ENCODE results near the gene MICAL3.
A peak's percentile ranks its signal among the peaks of the same experiment; 100 is the strongest.
"Not testable (repeated sequence)": the region's sequence is repeated elsewhere in the genome, so short reads cannot be mapped to it uniquely, and the experiment has no call there.

The MICAL3 gene

GRCh38 chr22:18059991-18060390, 35.6 kb upstream of the MICAL3 start:
- no peak for DNase-seq

GRCh38 chr22:18059473-18059872, 35.1 kb upstream of the MICAL3 start:
- DNase-seq: no peak

GRCh38 chr22:18059094-18059417, 34.7 kb upstream of the MICAL3 start:
- no peak for DNase-seq

GRCh38 chr22:18058371-18059093, 34.2 kb upstream of the MICAL3 start:
- DNase-seq: no peak

- peak; percentile 78 for DNase-seq
Observed at GRCh38 chr22:18057568-18058209, 33.3 kb upstream of the MICAL3 start.

GRCh38 chr22:18056807-18057474, 32.6 kb upstream of the MICAL3 start:
- peak; percentile 42 for DNase-seq

GRCh38 chr22:18056161-18056666, 31.9 kb upstream of the MICAL3 start:
- peak; percentile 81 for DNase-seq

GRCh38 chr22:18055619-18056160, 31.3 kb upstream of the MICAL3 start:
- no peak for DNase-seq

GRCh38 chr22:18053216-18053946, 29.0 kb upstream of the MICAL3 start:
- DNase-seq: not testable (repeated sequence)

- not testable (repeated sequence) for DNase-seq
Observed at GRCh38 chr22:18051113-18051512, 26.8 kb upstream of the MICAL3 start.

- no peak for DNase-seq
Observed at GRCh38 chr22:18050065-18050464, 25.7 kb upstream of the MICAL3 start.

- DNase-seq: no peak
Observed at GRCh38 chr22:18048441-18048898, 24.1 kb upstream of the MICAL3 start.

- no peak for DNase-seq
Observed at GRCh38 chr22:18048041-18048440, 23.7 kb upstream of the MICAL3 start.

GRCh38 chr22:18045794-18046193, 21.4 kb upstream of the MICAL3 start:
- no peak for DNase-seq

- DNase-seq: peak; percentile 95
Observed at GRCh38 chr22:18044548-18045271, 20.3 kb upstream of the MICAL3 start.

- no peak for DNase-seq
Observed at GRCh38 chr22:18042685-18043084, 18.3 kb upstream of the MICAL3 start.

GRCh38 chr22:18040898-18041297, 16.5 kb upstream of the MICAL3 start:
- not testable (repeated sequence) for DNase-seq

- no peak for DNase-seq
Observed at GRCh38 chr22:18035751-18036150, 11.4 kb upstream of the MICAL3 start.

- DNase-seq: no peak
Observed at GRCh38 chr22:18034076-18034475, 9.7 kb upstream of the MICAL3 start.

GRCh38 chr22:18033204-18033998, 9.0 kb upstream of the MICAL3 start:
- DNase-seq: no peak

- DNase-seq: no peak
Observed at GRCh38 chr22:18032455-18033101, 8.2 kb upstream of the MICAL3 start.
